Renal cortical epithelial cell (primary cell): ENCODE results near the gene NUP214. TPM values are rescaled to one million over a fixed set of nuclear protein-coding genes. Genes with fewer than 3 reads are reported as not detected.
"Not testable (repeated sequence)": the region's sequence is repeated elsewhere in the genome, so short reads cannot be mapped to it uniquely, and the experiment has no call there.

ENCODE experiments used
- DNase-seq: peaks from one replicate; pipeline ENCODE4 v3.0.0-alpha.2; 2011; ENCODE audit warnings: low read depth
- total RNA-seq: library from RNA; depleted of rRNA; stranded (reverse); fragments of >200 nt; gene quantifications from 2 replicates; pipeline ENCODE4 v1.2.3, GENCODE V29; 2014

Gene NUP214
- total RNA-seq, 1 donor from 2014 or later = 40.6 TPM

DNA sequence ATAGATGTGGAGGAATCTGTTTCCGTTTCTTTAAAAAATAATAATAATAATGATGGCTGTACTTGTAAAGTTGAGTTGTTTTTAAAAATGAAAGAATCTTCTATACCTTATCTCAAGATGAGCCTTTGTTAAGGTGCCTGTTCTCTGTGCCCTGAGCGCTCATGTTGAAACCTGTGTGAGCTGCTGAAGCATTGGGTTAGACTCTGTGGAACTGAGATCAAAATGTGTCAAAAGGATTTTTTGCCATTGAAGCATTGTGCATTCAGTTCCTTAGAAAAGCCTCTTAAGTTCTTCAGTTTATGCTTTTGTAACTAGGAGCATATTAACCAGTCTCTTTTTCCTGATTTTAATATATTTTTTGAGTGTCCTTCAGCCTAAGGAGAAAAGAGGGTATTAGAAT, 67.7 kb downstream of the NUP214 start:
- DNase-seq = no peak

DNA sequence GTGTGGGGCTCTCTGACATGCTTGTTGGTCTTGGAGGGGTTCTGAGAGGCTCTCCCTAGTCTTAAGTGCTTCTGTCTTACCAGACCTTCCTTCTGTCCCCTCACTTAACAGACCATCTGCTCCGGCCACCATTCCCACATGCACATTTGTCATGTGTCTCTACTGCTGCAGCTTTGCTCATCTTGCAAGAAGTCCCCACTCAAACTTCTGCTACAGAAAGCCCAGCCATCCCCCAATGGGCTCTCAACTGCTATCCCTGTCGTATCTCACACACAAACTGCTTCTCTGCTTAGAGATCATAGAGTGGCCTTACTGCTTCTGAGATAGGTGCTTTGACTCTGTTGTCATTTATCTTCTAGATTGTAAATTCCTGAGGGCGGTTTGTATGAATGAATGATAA, 69.4 kb downstream of the NUP214 start:
- no peak for DNase-seq

DNA sequence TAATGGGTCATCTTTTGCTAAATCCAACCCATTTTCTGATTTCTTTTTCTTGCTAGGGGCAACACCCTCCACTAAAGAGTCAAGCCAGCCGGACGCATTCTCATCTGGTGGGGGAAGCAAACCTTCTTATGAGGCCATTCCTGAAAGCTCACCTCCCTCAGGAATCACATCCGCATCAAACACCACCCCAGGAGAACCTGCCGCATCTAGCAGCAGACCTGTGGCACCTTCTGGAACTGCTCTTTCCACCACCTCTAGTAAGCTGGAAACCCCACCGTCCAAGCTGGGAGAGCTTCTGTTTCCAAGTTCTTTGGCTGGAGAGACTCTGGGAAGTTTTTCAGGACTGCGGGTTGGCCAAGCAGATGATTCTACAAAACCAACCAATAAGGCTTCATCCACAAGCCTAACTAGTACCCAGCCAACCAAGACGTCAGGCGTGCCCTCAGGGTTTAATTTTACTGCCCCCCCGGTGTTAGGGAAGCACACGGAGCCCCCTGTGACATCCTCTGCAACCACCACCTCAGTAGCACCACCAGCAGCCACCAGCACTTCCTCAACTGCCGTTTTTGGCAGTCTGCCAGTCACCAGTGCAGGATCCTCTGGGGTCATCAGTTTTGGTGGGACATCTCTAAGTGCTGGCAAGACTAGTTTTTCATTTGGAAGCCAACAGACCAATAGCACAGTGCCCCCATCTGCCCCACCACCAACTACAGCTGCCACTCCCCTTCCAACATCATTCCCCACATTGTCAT, 72.0 kb downstream of the NUP214 start:
- DNase-seq = no peak

DNA sequence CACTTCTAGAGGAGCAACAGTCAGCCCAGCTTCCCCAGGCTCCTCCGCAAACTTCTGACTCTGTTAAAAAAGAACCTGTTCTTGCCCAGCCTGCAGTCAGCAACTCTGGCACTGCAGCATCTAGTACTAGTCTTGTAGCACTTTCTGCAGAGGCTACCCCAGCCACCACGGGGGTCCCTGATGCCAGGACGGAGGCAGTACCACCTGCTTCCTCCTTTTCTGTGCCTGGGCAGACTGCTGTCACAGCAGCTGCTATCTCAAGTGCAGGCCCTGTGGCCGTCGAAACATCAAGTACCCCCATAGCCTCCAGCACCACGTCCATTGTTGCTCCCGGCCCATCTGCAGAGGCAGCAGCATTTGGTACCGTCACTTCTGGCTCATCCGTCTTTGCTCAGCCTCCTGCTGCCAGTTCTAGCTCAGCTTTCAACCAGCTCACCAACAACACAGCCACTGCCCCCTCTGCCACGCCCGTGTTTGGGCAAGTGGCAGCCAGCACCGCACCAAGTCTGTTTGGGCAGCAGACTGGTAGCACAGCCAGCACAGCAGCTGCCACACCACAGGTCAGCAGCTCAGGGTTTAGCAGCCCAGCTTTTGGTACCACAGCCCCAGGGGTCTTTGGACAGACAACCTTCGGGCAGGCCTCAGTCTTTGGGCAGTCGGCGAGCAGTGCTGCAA, 72.8 kb downstream of the NUP214 start:
- DNase-seq = no peak

DNA sequence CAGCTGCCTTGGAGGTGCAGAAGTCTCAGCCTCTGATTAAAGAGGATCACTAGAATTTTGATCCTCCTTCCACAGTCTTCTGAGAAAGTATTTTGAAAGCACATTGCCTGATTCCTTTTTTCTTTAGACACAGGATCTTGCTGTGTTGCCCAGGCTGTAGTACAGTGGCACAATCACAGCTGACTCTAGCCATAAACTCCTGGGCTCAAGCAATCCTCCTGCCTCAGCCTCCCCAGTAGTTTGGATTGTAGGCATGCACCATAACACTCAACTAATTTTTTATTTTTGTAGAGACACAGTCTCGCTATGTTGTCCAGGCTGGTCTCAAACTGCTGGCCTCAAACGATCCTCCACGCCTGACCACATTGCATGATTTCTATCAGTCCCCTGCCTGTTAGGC, 76.5 kb downstream of the NUP214 start:
- no peak for DNase-seq

DNA sequence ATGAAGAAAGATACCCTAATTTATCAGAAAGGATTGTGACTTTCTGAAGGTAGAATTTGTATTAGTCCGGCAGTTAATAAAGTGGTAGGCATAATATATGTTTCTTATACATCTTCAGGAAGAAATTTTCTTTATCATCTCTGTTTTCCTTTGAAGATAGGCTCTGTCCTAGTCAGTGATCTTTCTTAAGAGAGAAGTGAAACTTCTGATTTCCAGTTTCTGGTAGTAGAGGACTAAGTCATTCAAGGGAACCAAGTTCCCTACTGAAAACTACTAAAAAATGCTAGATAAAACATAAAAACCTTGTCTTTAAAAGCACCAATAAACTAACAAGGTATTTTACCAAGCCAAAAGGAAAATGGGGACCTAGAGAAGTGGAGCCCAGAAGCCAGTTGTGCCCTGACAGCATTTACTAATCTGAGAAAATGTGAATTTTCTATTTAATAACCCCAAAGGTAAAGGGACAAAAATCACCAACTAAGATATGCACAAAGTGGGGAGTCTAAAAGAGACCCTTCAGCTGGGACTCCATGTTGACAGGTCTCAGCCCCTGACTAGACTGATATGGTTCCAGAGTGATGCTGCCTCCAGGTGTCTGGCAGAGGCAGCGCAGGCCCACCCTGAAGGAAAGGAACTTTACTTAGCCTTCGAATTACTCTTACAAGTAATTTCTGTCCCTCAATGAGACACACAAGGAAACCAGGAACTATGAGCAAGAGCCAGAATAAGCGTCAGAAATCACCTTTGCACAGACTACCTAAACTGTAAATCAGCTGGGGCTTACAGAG, 78.2 kb downstream of the NUP214 start:
- no peak for DNase-seq

DNA sequence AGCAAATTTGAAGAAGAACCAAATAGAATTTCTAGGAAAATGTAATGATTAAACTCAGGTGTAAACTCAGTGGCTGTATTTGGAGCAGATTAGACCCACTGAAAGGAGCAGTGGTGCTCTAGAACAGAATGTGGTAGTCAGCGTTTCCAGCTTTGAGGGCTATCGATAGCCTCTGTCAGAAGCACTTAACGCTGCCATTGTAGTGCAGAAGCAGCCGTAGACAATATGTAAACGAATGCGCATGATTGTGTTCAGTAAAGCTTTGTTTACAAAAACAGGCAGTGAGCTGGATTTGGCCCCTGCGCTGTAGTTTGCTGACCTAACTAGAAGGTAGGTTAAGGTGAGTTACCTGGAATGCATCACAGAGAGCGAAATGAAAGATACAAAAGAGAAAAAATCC, 78.9 kb downstream of the NUP214 start:
- DNase-seq = no peak

DNA sequence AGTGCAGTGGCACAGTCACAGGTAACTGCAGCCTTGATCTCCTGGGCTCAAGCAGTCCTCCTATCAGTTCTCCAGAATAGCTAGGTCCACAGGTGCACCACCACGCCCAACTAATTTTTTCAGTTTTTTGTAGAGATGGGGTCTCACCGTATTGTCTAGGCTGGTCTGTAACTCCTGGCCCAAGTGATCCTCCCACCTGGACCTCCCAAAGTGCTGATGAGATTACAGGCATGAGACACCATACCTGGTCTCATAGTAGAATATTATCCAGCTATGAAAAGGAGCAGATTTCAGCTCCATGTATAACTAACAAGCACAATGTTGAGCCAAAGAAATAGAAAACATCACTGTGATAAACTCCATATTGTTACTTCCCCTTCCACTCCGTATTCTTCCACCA, 81.1 kb downstream of the NUP214 start:
- no peak for DNase-seq

DNA sequence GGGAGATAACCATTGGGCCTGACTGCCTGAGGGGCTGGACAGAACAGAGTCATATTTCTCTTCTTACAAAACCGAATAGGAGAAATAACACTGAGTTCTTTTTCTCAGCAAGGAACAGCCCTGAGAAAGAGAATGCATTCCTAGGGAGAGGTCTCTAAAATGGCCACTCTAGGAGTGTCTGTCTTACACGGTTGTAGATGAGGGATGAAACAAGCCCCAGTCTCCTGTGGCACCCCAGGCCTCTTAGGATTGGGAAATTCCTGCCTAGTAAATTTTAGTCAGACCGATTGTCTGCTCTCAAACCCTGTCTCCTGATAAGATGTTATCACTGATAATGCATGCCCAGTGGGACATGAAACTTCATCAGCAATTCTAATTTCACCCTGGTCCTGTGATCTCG, 86.5 kb downstream of the NUP214 start:
- DNase-seq = not testable (repeated sequence)

DNA sequence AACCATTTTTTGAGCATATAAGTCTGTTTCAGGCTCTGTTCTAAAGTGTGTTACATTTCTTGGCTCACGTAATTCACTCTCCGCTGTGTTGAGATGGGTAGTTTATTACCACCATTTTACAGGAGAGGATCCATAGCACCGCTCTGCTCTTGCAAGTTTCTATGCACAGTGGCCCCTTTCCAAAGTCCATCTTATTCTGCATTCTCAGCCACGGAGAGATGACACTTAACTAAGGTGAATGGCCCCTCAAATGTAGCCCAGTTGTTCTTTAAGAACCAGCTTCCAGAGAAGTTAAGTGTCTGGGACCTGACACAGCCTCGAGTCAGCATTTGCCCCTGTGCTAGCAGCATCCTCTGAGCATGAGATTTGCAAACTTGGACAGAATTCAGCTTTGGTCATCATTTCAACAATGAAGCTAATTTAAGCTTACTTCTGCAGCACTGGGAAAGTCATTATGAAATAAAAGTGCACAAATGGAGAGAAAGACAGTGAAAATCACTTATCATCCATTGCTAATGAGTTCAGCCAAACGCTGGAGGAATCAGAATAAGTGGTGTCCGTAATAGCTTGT, 89.0 kb downstream of the NUP214 start:
- DNase-seq = no peak

DNA sequence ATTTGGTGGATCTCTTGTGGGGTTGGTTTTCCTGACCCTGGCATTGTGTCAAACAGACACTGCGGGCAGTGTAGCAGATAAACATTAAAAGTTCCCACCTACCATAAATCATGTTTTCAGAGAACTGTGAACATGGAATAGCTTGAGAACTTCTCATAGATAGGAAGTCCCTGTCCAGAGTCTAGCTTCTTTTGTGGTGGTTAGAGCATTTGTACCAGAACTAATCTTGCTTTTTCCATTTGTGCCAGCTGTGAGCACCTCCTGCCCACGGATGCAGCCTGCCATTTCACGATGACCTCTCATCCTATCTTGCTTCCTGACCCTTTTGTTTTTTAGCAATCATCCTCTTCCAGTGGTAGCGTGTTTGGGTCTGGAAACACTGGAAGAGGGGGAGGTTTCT, 89.5 kb downstream of the NUP214 start:
- no peak for DNase-seq

DNA sequence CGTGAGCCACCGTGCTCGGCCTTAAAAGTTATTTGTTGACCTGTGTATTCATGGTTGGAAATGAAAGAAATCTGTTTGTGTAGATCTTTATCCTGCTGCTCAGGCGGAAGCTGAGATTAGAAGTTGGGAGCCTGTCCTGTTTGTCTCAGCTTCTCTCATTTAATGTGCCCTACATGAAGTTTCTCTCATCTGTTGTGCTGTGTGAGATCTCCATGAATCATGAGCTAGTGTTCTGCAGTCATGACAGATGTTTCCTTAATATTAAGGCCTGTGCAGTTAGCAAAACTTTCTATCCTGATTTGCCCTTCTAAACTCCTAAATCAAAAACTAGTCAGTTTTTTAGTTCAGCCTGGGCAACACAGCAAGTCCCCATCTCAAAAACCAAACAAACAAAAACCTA, 91.4 kb downstream of the NUP214 start:
- DNase-seq = no peak

DNA sequence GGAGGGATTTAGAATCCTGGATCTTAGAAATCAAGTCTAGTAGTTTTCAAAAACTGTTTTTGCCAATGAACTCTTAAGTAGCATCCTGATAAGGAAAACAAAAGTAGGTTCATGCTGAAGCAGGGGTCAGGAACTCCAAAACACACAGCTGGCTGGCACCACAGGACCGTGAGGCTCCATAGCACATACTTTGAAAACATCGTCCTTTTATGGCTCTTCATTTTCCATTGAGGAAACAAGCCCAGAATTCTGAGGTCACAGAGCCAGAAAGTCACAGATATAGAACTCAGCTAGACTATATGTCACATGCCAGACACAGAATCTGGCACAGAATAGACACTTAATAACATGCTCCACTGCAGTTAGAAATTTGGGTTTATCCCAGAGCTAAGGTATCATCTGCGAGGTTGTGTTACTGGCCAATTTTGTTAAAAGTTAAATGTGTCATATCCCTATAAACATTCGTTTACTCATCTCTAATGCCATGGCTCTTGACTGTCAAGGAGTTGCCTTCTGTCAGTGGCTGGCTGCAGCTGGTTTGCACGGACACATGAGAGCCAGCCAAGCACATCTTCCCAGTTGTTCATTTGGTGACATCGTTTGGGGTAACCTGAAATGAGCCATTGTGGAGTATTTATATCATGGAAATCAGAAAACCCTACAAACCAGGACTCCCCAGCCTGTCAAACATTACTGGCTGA, 92.1 kb downstream of the NUP214 start:
- no peak for DNase-seq

DNA sequence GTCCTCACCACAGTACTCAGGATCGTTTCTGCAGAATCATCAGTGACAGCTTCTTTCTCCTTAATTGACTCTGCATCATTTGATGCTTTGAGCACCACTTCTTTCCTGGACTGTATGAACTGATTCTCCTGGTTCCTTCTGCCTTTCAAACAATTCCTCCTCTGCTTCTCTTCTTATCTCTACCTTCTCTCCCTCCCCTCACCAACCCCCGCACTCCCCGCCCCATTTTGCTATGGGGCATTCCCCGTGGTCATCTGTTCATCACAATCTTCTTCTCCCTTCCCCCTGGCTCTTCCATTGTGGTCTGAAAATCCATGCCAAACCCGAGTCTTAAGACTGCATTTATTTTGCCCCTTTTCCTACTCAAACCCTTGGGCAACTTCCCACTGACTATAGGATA, 93.0 kb downstream of the NUP214 start:
- DNase-seq = no peak

DNA sequence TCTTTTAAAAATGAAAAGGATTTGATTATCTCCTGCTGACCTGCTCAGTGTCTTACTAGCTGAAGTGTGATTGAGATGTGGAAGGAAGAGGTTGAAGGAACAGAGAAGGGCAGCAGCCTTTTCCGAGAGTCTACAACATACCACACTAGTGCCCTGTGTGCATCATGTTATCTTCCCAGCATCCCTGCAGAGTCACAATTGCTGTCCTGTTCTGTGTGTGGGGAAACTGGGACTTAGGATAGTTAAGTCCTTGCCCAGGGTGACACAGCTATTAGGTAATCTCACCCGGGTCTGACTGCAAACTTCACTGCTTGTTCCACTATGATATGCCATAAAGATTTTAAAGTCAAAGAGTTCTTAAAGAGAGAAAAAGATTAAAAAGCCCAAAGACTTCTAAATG, 95.1 kb downstream of the NUP214 start:
- DNase-seq = no peak

DNA sequence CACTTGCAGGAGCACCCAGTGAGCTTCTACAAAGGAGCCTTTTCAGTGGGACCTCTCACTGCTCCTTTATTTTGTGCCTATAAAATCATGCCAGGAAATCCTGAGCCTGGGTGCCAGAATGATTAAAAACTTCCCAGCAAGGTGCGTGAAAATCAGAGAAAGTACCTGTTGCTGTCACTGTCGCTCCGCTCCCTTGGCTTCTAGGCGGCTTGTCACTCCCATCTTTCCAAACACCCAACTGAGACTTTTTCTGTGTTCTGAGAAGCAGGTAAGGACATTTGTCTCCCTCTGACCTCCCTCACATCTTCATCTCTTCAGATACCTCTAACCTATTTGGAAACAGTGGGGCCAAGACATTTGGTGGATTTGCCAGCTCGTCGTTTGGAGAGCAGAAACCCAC, 97.1 kb downstream of the NUP214 start:
- no peak for DNase-seq

DNA sequence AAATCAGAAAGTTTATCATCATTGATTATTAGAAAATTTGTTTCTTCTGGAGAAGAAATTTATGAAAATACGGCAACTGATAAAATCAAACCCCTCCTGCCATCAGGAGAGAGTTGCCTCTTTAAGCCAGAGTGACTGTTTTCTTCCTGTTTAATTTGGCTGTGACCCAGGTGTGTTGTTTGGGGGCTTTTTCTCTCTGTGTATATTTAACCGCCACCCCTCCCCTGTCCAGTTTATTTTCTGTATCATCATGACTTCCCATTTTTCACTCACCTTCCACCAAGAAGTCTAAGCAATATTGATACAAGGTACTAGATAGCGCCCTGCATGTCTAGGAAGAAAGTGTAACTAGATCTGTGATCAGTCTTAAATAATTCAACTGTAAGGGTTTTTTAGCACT, 100.8 kb downstream of the NUP214 start:
- DNase-seq = no peak

DNA sequence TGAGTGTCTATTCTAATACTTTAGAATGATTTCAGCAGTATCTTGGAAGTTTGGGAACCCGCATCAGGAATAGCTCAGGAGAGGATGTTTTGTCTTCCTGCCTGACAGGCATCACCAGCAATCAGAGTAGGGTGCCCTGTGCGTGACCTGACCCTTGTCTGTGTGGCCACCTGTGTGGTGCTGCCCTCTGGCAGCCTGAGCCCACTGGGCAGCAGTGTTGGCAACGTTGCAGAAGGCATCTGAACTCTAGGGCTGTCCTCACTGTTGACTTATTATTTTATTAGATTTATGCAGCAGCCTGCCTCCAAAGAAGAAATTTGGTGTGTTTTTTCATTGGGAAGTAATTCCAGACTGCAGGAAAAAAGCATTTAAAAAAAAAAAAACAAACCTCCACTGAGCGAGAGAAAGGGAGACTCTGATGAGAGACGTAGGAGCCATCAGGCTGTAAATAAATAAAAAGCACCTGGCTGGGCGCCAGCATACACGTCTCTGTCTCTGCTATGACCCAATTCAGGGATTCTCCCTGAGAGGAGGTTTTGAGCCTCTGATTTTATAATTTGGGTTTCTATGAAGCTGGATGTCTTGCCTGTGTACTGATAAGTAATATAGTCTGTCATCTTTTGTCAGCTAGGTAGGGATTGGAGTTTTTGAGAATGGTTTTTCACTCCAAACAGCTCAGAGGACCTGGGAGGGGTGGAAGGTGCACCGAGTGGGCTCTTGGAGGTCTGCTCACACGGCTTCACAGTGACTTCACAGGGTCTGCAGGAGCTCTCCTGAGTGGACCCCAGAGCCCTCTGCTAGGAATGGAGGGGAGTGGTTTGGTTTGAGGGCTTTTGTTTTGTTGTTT, 101.9 kb downstream of the NUP214 start:
- DNase-seq = no peak

DNA sequence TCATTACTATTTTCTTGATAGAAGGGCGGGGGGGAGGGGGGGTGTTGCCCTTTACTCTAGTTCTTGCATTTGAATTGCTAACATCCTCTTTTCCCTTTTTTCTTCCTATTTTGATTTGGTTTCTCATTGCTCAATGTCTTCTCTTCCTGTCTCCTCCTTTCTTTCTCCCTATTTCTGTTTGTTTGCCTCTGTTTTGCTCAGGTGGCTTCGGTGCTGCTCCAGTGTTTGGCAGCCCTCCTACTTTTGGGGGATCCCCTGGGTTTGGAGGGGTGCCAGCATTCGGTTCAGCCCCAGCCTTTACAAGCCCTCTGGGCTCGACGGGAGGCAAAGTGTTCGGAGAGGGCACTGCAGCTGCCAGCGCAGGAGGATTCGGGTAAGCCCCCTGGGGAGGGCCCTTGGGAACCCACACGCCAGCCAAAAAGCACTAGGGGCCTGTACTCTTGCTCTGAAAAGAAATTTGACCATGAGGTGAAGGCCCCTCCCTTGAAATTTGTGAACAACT, 102.6 kb downstream of the NUP214 start:
- DNase-seq = no peak

DNA sequence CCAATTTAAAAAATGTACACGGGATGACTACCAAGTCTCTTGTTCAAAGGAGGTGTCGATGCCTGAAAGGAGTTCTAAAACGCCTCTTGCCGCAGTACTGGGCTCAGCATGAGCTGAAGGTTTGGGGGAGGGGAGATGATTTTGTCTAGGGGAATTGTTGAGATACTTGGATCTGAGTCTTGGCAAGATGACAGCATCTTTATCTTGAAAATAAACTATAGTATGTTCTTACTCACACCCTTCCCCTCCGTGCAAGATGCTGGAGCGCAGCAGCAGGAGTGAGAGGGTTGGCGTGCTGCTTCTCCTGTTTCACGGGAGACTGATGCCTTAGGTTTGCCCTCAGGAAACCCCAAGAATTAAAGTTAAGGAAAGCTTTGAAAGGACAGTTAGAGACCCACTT, 103.6 kb downstream of the NUP214 start:
- DNase-seq = no peak

DNA sequence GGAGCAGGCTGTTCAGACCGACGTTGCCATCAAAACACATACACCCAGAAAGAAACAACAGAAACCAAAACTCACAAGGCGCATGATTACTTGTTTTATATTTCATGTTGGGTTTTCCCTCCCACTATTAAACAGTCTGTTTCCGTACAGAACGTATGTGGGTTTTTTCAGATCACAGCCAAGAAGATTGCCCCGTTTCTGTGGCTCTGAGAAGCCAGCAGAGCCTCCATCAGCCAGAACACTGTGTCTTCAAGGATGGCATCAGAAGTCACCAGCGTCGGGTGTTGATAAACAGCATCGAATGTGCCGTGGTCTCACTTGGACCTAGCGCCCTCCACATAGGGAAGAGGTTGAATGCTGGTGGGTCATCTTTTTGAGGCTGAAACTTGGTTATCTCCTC, 108.2 kb downstream of the NUP214 start:
- DNase-seq = no peak
